Measurements from ENCODE around the gene PLCXD3. TPM values are rescaled to one million over a fixed set of nuclear protein-coding genes. Genes with fewer than 3 reads are reported as not detected.

Gene PLCXD3
- 0.69 TPM for polyA plus RNA-seq (2013, experiment 1 of 4)
- 0.78 TPM for polyA plus RNA-seq (2013, experiment 2 of 4)
- 0.69 TPM for polyA plus RNA-seq (2013, experiment 3 of 4)
- polyA plus RNA-seq (2013, experiment 4 of 4), result 1.5 TPM

- 3 to 4% methylated on average over 41 of the region's 41 CpGs for WGBS, 2 experiments
- Histone ChIP-seq H3K27me3 (ENCODE audit: control insufficient read depth, insufficient read depth, low read length, poor library complexity, severe bottlenecking) (peaks cover 38% of the 10 kb centered on the region), H3K4me3 (ENCODE audit: insufficient read depth, low read depth, low read length) (peak within 1 kb of the TSS; percentile 36), H3K4me1 (ENCODE audit: control insufficient read depth, insufficient read depth, low read length) (peaks cover 5% of the 10 kb centered on the region), H3K36me3 (ENCODE audit: control insufficient read depth, insufficient read depth, low read length) (no peaks in the 10 kb centered on the region), H3K27ac (ENCODE audit: insufficient read depth, low read depth, low read length, poor library complexity, severe bottlenecking) (no peak within 1 kb of the TSS), H3K9me3 (ENCODE audit: control insufficient read depth, low read length) (no peaks in the 10 kb centered on the region)
Measured at GRCh38 chr5:41510176-41510831, at the start of gene PLCXD3. Gene PLCXD3 (minus strand): TSS chr5:41510601. CDS start chr5:41510526, 75 bp downstream.

- WGBS, 2 experiments, result 80 to 91% methylated on average over 3 of the region's 3 CpGs
- no peak overlapping the region for H3K4me3 ChIP-seq (ENCODE audit: insufficient read depth, low read depth, low read length)
- H3K27ac ChIP-seq (ENCODE audit: insufficient read depth, low read depth, low read length, poor library complexity, severe bottlenecking), result no peak overlapping the region
- no peaks in the 10 kb centered on the region for H3K36me3 ChIP-seq (ENCODE audit: control insufficient read depth, insufficient read depth, low read length)
- H3K9me3 ChIP-seq (ENCODE audit: control insufficient read depth, low read length), result no peaks in the 10 kb centered on the region
- no peaks in the 10 kb centered on the region for H3K27me3 ChIP-seq (ENCODE audit: control insufficient read depth, insufficient read depth, low read length, poor library complexity, severe bottlenecking)
- no peaks in the 10 kb centered on the region for H3K4me1 ChIP-seq (ENCODE audit: control insufficient read depth, insufficient read depth, low read length)
Measured at GRCh38 chr5:41559184-41559583, 48.8 kb upstream of the PLCXD3 start.

- no peaks in the 10 kb centered on the region for H3K27me3 ChIP-seq (ENCODE audit: control insufficient read depth, insufficient read depth, low read length, poor library complexity, severe bottlenecking)
- H3K27ac ChIP-seq (ENCODE audit: insufficient read depth, low read depth, low read length, poor library complexity, severe bottlenecking), result no peak overlapping the region
- H3K36me3 ChIP-seq (ENCODE audit: control insufficient read depth, insufficient read depth, low read length), result no peaks in the 10 kb centered on the region
- no peak overlapping the region for H3K4me3 ChIP-seq (ENCODE audit: insufficient read depth, low read depth, low read length)
- no peaks in the 10 kb centered on the region for H3K9me3 ChIP-seq (ENCODE audit: control insufficient read depth, low read length)
- WGBS, 2 experiments, result 100% methylated on average over 1 of the region's 1 CpG; no CpG with 5 or more reads in 1 of the 2 experiments
- no peaks in the 10 kb centered on the region for H3K4me1 ChIP-seq (ENCODE audit: control insufficient read depth, insufficient read depth, low read length)
Measured at GRCh38 chr5:41558295-41558694, 47.9 kb upstream of the PLCXD3 start.

GRCh38 chr5:41547991-41548390 lies 37.6 kb upstream of the PLCXD3 start:
- H3K4me3 ChIP-seq (ENCODE audit: insufficient read depth, low read depth, low read length), result no peak overlapping the region
- H3K9me3 ChIP-seq (ENCODE audit: control insufficient read depth, low read length), result peaks cover 3% of the 10 kb centered on the region
- H3K27me3 ChIP-seq (ENCODE audit: control insufficient read depth, insufficient read depth, low read length, poor library complexity, severe bottlenecking), result no peaks in the 10 kb centered on the region
- no peaks in the 10 kb centered on the region for H3K36me3 ChIP-seq (ENCODE audit: control insufficient read depth, insufficient read depth, low read length)
- WGBS, 2 experiments, result 100% methylated on average over 1 of the region's 1 CpG; no CpG with 5 or more reads in 1 of the 2 experiments
- no peaks in the 10 kb centered on the region for H3K4me1 ChIP-seq (ENCODE audit: control insufficient read depth, insufficient read depth, low read length)
- H3K27ac ChIP-seq (ENCODE audit: insufficient read depth, low read depth, low read length, poor library complexity, severe bottlenecking), result no peak overlapping the region

GRCh38 chr5:41542183-41542582 lies 31.8 kb upstream of the PLCXD3 start:
- Histone ChIP-seq H3K4me3 (ENCODE audit: insufficient read depth, low read depth, low read length) (no peak overlapping the region), H3K36me3 (ENCODE audit: control insufficient read depth, insufficient read depth, low read length) (no peaks in the 10 kb centered on the region), H3K9me3 (ENCODE audit: control insufficient read depth, low read length) (no peaks in the 10 kb centered on the region), H3K27me3 (ENCODE audit: control insufficient read depth, insufficient read depth, low read length, poor library complexity, severe bottlenecking) (no peaks in the 10 kb centered on the region), H3K27ac (ENCODE audit: insufficient read depth, low read depth, low read length, poor library complexity, severe bottlenecking) (no peak overlapping the region), H3K4me1 (ENCODE audit: control insufficient read depth, insufficient read depth, low read length) (no peaks in the 10 kb centered on the region)

- 85 to 92% methylated on average over 2 of the region's 2 CpGs for WGBS, 2 experiments
Measured at GRCh38 chr5:41539454-41539853, 29.1 kb upstream of the PLCXD3 start.

GRCh38 chr5:41537581-41537980 lies 27.2 kb upstream of the PLCXD3 start:
- Histone ChIP-seq H3K9me3 (ENCODE audit: control insufficient read depth, low read length) (no peaks in the 10 kb centered on the region), H3K27me3 (ENCODE audit: control insufficient read depth, insufficient read depth, low read length, poor library complexity, severe bottlenecking) (no peaks in the 10 kb centered on the region), H3K36me3 (ENCODE audit: control insufficient read depth, insufficient read depth, low read length) (no peaks in the 10 kb centered on the region), H3K4me3 (ENCODE audit: insufficient read depth, low read depth, low read length) (no peak overlapping the region), H3K27ac (ENCODE audit: insufficient read depth, low read depth, low read length, poor library complexity, severe bottlenecking) (no peak overlapping the region), H3K4me1 (ENCODE audit: control insufficient read depth, insufficient read depth, low read length) (no peaks in the 10 kb centered on the region)
- WGBS, 2 experiments, result 90 to 97% methylated on average over 4 of the region's 4 CpGs

More at GRCh38 chr5:41539454-41539853, 29.1 kb upstream of the PLCXD3 start:
- no peaks in the 10 kb centered on the region for H3K4me1 ChIP-seq (ENCODE audit: control insufficient read depth, insufficient read depth, low read length)
- H3K36me3 ChIP-seq (ENCODE audit: control insufficient read depth, insufficient read depth, low read length), result no peaks in the 10 kb centered on the region
- no peak overlapping the region for H3K4me3 ChIP-seq (ENCODE audit: insufficient read depth, low read depth, low read length)
- no peaks in the 10 kb centered on the region for H3K27me3 ChIP-seq (ENCODE audit: control insufficient read depth, insufficient read depth, low read length, poor library complexity, severe bottlenecking)
- H3K9me3 ChIP-seq (ENCODE audit: control insufficient read depth, low read length), result no peaks in the 10 kb centered on the region
- no peak overlapping the region for H3K27ac ChIP-seq (ENCODE audit: insufficient read depth, low read depth, low read length, poor library complexity, severe bottlenecking)

GRCh38 chr5:41532485-41532884 lies 22.1 kb upstream of the PLCXD3 start:
- H3K27ac ChIP-seq (ENCODE audit: insufficient read depth, low read depth, low read length, poor library complexity, severe bottlenecking), result no peak overlapping the region
- no peaks in the 10 kb centered on the region for H3K27me3 ChIP-seq (ENCODE audit: control insufficient read depth, insufficient read depth, low read length, poor library complexity, severe bottlenecking)
- H3K4me3 ChIP-seq (ENCODE audit: insufficient read depth, low read depth, low read length), result no peak overlapping the region
- H3K4me1 ChIP-seq (ENCODE audit: control insufficient read depth, insufficient read depth, low read length), result no peaks in the 10 kb centered on the region
- no peaks in the 10 kb centered on the region for H3K9me3 ChIP-seq (ENCODE audit: control insufficient read depth, low read length)
- H3K36me3 ChIP-seq (ENCODE audit: control insufficient read depth, insufficient read depth, low read length), result no peaks in the 10 kb centered on the region
- WGBS, 2 experiments, result 82 to 94% methylated on average over 1 of the region's 1 CpG

- Histone ChIP-seq H3K4me3 (ENCODE audit: insufficient read depth, low read depth, low read length) (no peak overlapping the region), H3K9me3 (ENCODE audit: control insufficient read depth, low read length) (no peaks in the 10 kb centered on the region), H3K27ac (ENCODE audit: insufficient read depth, low read depth, low read length, poor library complexity, severe bottlenecking) (no peak overlapping the region), H3K4me1 (ENCODE audit: control insufficient read depth, insufficient read depth, low read length) (no peaks in the 10 kb centered on the region), H3K27me3 (ENCODE audit: control insufficient read depth, insufficient read depth, low read length, poor library complexity, severe bottlenecking) (no peaks in the 10 kb centered on the region), H3K36me3 (ENCODE audit: control insufficient read depth, insufficient read depth, low read length) (no peaks in the 10 kb centered on the region)
- 85 to 90% methylated on average over 5 of the region's 5 CpGs for WGBS, 2 experiments
Measured at GRCh38 chr5:41527201-41527779, 16.9 kb upstream of the PLCXD3 start.

GRCh38 chr5:41526699-41527098 lies 16.3 kb upstream of the PLCXD3 start:
- no peaks in the 10 kb centered on the region for H3K36me3 ChIP-seq (ENCODE audit: control insufficient read depth, insufficient read depth, low read length)
- 94 to 96% methylated on average over 4 of the region's 4 CpGs for WGBS, 2 experiments
- H3K4me3 ChIP-seq (ENCODE audit: insufficient read depth, low read depth, low read length), result no peak overlapping the region
- H3K9me3 ChIP-seq (ENCODE audit: control insufficient read depth, low read length), result no peaks in the 10 kb centered on the region
- no peak overlapping the region for H3K27ac ChIP-seq (ENCODE audit: insufficient read depth, low read depth, low read length, poor library complexity, severe bottlenecking)
- no peaks in the 10 kb centered on the region for H3K4me1 ChIP-seq (ENCODE audit: control insufficient read depth, insufficient read depth, low read length)
- H3K27me3 ChIP-seq (ENCODE audit: control insufficient read depth, insufficient read depth, low read length, poor library complexity, severe bottlenecking), result no peaks in the 10 kb centered on the region
